ENCODE measurements around the gene HOXA6. TPM values are rescaled to one million over a fixed set of nuclear protein-coding genes. Genes with fewer than 3 reads are reported as not detected.

HOXA6 gene
- total RNA-seq, 1 donor from 2014 or later: 3.1 TPM

- Histone ChIP-seq H3K36me3 (ENCODE audit: control insufficient read depth in 3 of 3, insufficient read depth in 3 of 3, low read length in 3 of 3) (peaks cover 0 to 5% (median 0%) of the 10 kb centered on the region in 3 donors), H3K9ac (ENCODE audit: low read depth in 1 of 3, low read length in 3 of 3) (no peak overlapping the region), H3K4me3 (ENCODE audit: low read length in 3 of 3) (peak overlapping the region in 2 of 3 donors; percentile 29 to 51), H3K27me3 (ENCODE audit: control insufficient read depth in 3 of 3, insufficient read depth in 3 of 3, low read length in 3 of 3) (no peaks in the 10 kb centered on the region), H3K27ac (ENCODE audit: low read depth, low read length) (no peak overlapping the region), H3K4me1 (ENCODE audit: control insufficient read depth in 3 of 3, insufficient read depth in 3 of 3, low read length in 3 of 3) (peaks cover 26 to 47% (median 38%) of the 10 kb centered on the region in 3 donors), H3K9me3 (ENCODE audit: control insufficient read depth in 3 of 3, low read length in 3 of 3) (no peaks in the 10 kb centered on the region)
These were observed 32.7 kb downstream of the HOXA6 start for GRCh38 chr7:27114881-27115220.

- peak overlapping the region; percentile 50 to 70 (median 69) for H3K9ac ChIP-seq (ENCODE audit: low read depth in 1 of 3, low read length in 3 of 3)
- H3K4me1 ChIP-seq (ENCODE audit: control insufficient read depth in 3 of 3, insufficient read depth in 3 of 3, low read length in 3 of 3): peaks cover 28 to 43% (median 34%) of the 10 kb centered on the region in 3 donors
- H3K27ac ChIP-seq (ENCODE audit: low read depth, low read length): peak overlapping the region; percentile 69
- peaks cover 0 to 6% (median 0%) of the 10 kb centered on the region in 3 donors for H3K36me3 ChIP-seq (ENCODE audit: control insufficient read depth in 3 of 3, insufficient read depth in 3 of 3, low read length in 3 of 3)
- H3K4me3 ChIP-seq (ENCODE audit: low read length in 3 of 3): peak overlapping the region; percentile 45 to 71 (median 69)
- H3K27me3 ChIP-seq (ENCODE audit: control insufficient read depth in 3 of 3, insufficient read depth in 3 of 3, low read length in 3 of 3): no peaks in the 10 kb centered on the region
- H3K9me3 ChIP-seq (ENCODE audit: control insufficient read depth in 3 of 3, low read length in 3 of 3): no peaks in the 10 kb centered on the region
These were observed 33.4 kb downstream of the HOXA6 start for GRCh38 chr7:27113991-27114769.

- no peaks in the 10 kb centered on the region for H3K27me3 ChIP-seq (ENCODE audit: control insufficient read depth in 3 of 3, insufficient read depth in 3 of 3, low read length in 3 of 3)
- H3K9me3 ChIP-seq (ENCODE audit: control insufficient read depth in 3 of 3, low read length in 3 of 3): no peaks in the 10 kb centered on the region
- peak overlapping the region; percentile 71 to 77 (median 71) for H3K4me3 ChIP-seq (ENCODE audit: low read length in 3 of 3)
- peaks cover 30 to 39% (median 34%) of the 10 kb centered on the region in 3 donors for H3K4me1 ChIP-seq (ENCODE audit: control insufficient read depth in 3 of 3, insufficient read depth in 3 of 3, low read length in 3 of 3)
- H3K9ac ChIP-seq (ENCODE audit: low read depth in 1 of 3, low read length in 3 of 3): peak overlapping the region; percentile 71 to 79 (median 72)
- H3K36me3 ChIP-seq (ENCODE audit: control insufficient read depth in 3 of 3, insufficient read depth in 3 of 3, low read length in 3 of 3): peaks cover 0 to 4% (median 0%) of the 10 kb centered on the region in 3 donors
- H3K27ac ChIP-seq (ENCODE audit: low read depth, low read length): peak overlapping the region; percentile 88
These were observed 34.3 kb downstream of the HOXA6 start for GRCh38 chr7:27112955-27113949.

- Histone ChIP-seq H3K4me1 (ENCODE audit: control insufficient read depth in 3 of 3, insufficient read depth in 3 of 3, low read length in 3 of 3) (peaks cover 28 to 38% (median 34%) of the 10 kb centered on the region in 3 donors), H3K36me3 (ENCODE audit: control insufficient read depth in 3 of 3, insufficient read depth in 3 of 3, low read length in 3 of 3) (peaks cover 0 to 4% (median 0%) of the 10 kb centered on the region in 3 donors), H3K27me3 (ENCODE audit: control insufficient read depth in 3 of 3, insufficient read depth in 3 of 3, low read length in 3 of 3) (no peaks in the 10 kb centered on the region), H3K4me3 (ENCODE audit: low read length in 3 of 3) (peak overlapping the region in 1 of 3 donors; percentile 77), H3K9ac (ENCODE audit: low read depth in 1 of 3, low read length in 3 of 3) (no peak overlapping the region), H3K9me3 (ENCODE audit: control insufficient read depth in 3 of 3, low read length in 3 of 3) (no peaks in the 10 kb centered on the region), H3K27ac (ENCODE audit: low read depth, low read length) (peak overlapping the region; percentile 77)
These were observed 35.2 kb downstream of the HOXA6 start for GRCh38 chr7:27112361-27112760.

GRCh38 chr7:27111751-27112277, 35.8 kb downstream of the HOXA6 start:
- Histone ChIP-seq H3K36me3 (ENCODE audit: control insufficient read depth in 3 of 3, insufficient read depth in 3 of 3, low read length in 3 of 3) (peaks cover 0 to 4% (median 0%) of the 10 kb centered on the region in 3 donors), H3K27ac (ENCODE audit: low read depth, low read length) (peak overlapping the region; percentile 77), H3K4me1 (ENCODE audit: control insufficient read depth in 3 of 3, insufficient read depth in 3 of 3, low read length in 3 of 3) (peaks cover 27 to 38% (median 35%) of the 10 kb centered on the region in 3 donors), H3K9me3 (ENCODE audit: control insufficient read depth in 3 of 3, low read length in 3 of 3) (no peaks in the 10 kb centered on the region), H3K27me3 (ENCODE audit: control insufficient read depth in 3 of 3, insufficient read depth in 3 of 3, low read length in 3 of 3) (no peaks in the 10 kb centered on the region), H3K9ac (ENCODE audit: low read depth in 1 of 3, low read length in 3 of 3) (no peak overlapping the region), H3K4me3 (ENCODE audit: low read length in 3 of 3) (no peak overlapping the region)

- H3K9ac ChIP-seq (ENCODE audit: low read depth in 1 of 3, low read length in 3 of 3): peak overlapping the region in 1 of 3 donors; percentile 59
- peaks cover 30 to 43% (median 40%) of the 10 kb centered on the region in 3 donors for H3K4me1 ChIP-seq (ENCODE audit: control insufficient read depth in 3 of 3, insufficient read depth in 3 of 3, low read length in 3 of 3)
- H3K4me3 ChIP-seq (ENCODE audit: low read length in 3 of 3): peak overlapping the region in 2 of 3 donors; percentile 51 to 56
These were observed 36.4 kb downstream of the HOXA6 start for GRCh38 chr7:27111042-27111750.

GRCh38 chr7:27110186-27111031, 37.2 kb downstream of the HOXA6 start:
- H3K4me1 ChIP-seq (ENCODE audit: control insufficient read depth in 3 of 3, insufficient read depth in 3 of 3, low read length in 3 of 3): peaks cover 34 to 49% (median 42%) of the 10 kb centered on the region in 3 donors
- no peaks in the 10 kb centered on the region for H3K9me3 ChIP-seq (ENCODE audit: control insufficient read depth in 3 of 3, low read length in 3 of 3)
- peak overlapping the region; percentile 77 for H3K27ac ChIP-seq (ENCODE audit: low read depth, low read length)
- peak overlapping the region; percentile 6 to 56 (median 51) for H3K4me3 ChIP-seq (ENCODE audit: low read length in 3 of 3)
- peaks cover 0 to 4% (median 0%) of the 10 kb centered on the region in 3 donors for H3K36me3 ChIP-seq (ENCODE audit: control insufficient read depth in 3 of 3, insufficient read depth in 3 of 3, low read length in 3 of 3)
- peak overlapping the region in 1 of 3 donors; percentile 59 for H3K9ac ChIP-seq (ENCODE audit: low read depth in 1 of 3, low read length in 3 of 3)
- H3K27me3 ChIP-seq (ENCODE audit: control insufficient read depth in 3 of 3, insufficient read depth in 3 of 3, low read length in 3 of 3): no peaks in the 10 kb centered on the region

More at GRCh38 chr7:27111042-27111750, 36.4 kb downstream of the HOXA6 start:
- H3K36me3 ChIP-seq (ENCODE audit: control insufficient read depth in 3 of 3, insufficient read depth in 3 of 3, low read length in 3 of 3): peaks cover 0 to 4% (median 0%) of the 10 kb centered on the region in 3 donors
- no peaks in the 10 kb centered on the region for H3K9me3 ChIP-seq (ENCODE audit: control insufficient read depth in 3 of 3, low read length in 3 of 3)
- no peaks in the 10 kb centered on the region for H3K27me3 ChIP-seq (ENCODE audit: control insufficient read depth in 3 of 3, insufficient read depth in 3 of 3, low read length in 3 of 3)
- H3K27ac ChIP-seq (ENCODE audit: low read depth, low read length): peak overlapping the region; percentile 77

GRCh38 chr7:27109466-27110185, 37.9 kb downstream of the HOXA6 start:
- no peak overlapping the region for H3K27ac ChIP-seq (ENCODE audit: low read depth, low read length)
- H3K9me3 ChIP-seq (ENCODE audit: control insufficient read depth in 3 of 3, low read length in 3 of 3): no peaks in the 10 kb centered on the region
- peak overlapping the region in 1 of 3 donors; percentile 6 for H3K4me3 ChIP-seq (ENCODE audit: low read length in 3 of 3)
- H3K9ac ChIP-seq (ENCODE audit: low read depth in 1 of 3, low read length in 3 of 3): no peak overlapping the region
- H3K36me3 ChIP-seq (ENCODE audit: control insufficient read depth in 3 of 3, insufficient read depth in 3 of 3, low read length in 3 of 3): peaks cover 0 to 4% (median 0%) of the 10 kb centered on the region in 3 donors
- no peaks in the 10 kb centered on the region for H3K27me3 ChIP-seq (ENCODE audit: control insufficient read depth in 3 of 3, insufficient read depth in 3 of 3, low read length in 3 of 3)
- H3K4me1 ChIP-seq (ENCODE audit: control insufficient read depth in 3 of 3, insufficient read depth in 3 of 3, low read length in 3 of 3): peaks cover 34 to 49% (median 38%) of the 10 kb centered on the region in 3 donors
